HL-60 (cell line): ENCODE measurements around the gene ELOA2.

Source experiments
- CTCF ChIP-seq: IDR thresholded peaks from one replicate; pipeline ENCODE4 v1.5.1; 2011; ENCODE audit warnings: low read length, control low read depth, inconsistent platforms; ENCODE audit not compliant: insufficient read depth
- POLR2AphosphoS5 ChIP-seq: IDR thresholded peaks from 2 replicates; pipeline ENCODE4 v1.6.1; 2012; ENCODE audit warnings: low read depth
- REST ChIP-seq: IDR thresholded peaks from 2 replicates; pipeline ENCODE4 v1.6.1; 2012; ENCODE audit warnings: low read depth; ENCODE audit not compliant: insufficient replicate concordance
- SPI1 ChIP-seq: IDR thresholded peaks from 2 replicates; pipeline ENCODE4 v1.6.1; 2012; ENCODE audit warnings: low read depth, mild to moderate bottlenecking, borderline replicate concordance

GRCh38 chr18:47063096-47063495 is 27.7 kb upstream of the ELOA2 start:
- TF ChIP-seq REST, result no peak
- no peak for TF ChIP-seq CTCF
- no peak for TF ChIP-seq SPI1
- TF ChIP-seq POLR2AphosphoS5, result no peak
